GM23338 (cell line): ENCODE measurements around the gene CADPS. TPM values are rescaled to one million over a fixed set of nuclear protein-coding genes. Genes with fewer than 3 reads are reported as not detected.

Experiments used
- ATAC-seq: fragments of 200-7000 bp; cut with Tn5 transposase; 3 replicates; pipeline ENCODE4 v1.9.1; 2020
- DNase-seq: peaks from one replicate; pipeline ENCODE4 v3.0.0-alpha.2; 2015; ENCODE audit warnings: low spot score
- H2AFZ ChIP-seq: fragments of 200-600 bp; sonication (generic); 2 replicates; pipeline ENCODE4 v1.8.0; 2016; ENCODE audit warnings: antibody characterized with exemption, mild to moderate bottlenecking, moderate library complexity
- H3F3A ChIP-seq: fragments of 200-600 bp; sonication (generic); replicated peaks from 2 replicates; pipeline ENCODE4 v1.8.0; 2017; ENCODE audit warnings: antibody characterized with exemption, mixed run types, low read depth
- H3K27ac ChIP-seq: fragments of 200-600 bp; sonication (generic); 2 replicates; pipeline ENCODE4 v1.6.1; 2016; ENCODE audit warnings: low read depth
- H3K27me3 ChIP-seq: fragments of 200-600 bp; sonication (generic); 2 replicates; pipeline ENCODE4 v1.8.0; 2016; ENCODE audit warnings: mild to moderate bottlenecking, mixed run types, moderate library complexity; ENCODE audit not compliant: insufficient read depth
- H3K36me3 ChIP-seq: fragments of 200-600 bp; sonication (generic); 2 replicates; pipeline ENCODE4 v1.8.0; 2016; ENCODE audit warnings: mild to moderate bottlenecking; ENCODE audit not compliant: insufficient read depth
- H3K4me1 ChIP-seq: fragments of 200-600 bp; sonication (generic); 2 replicates; pipeline ENCODE4 v1.8.0; 2016; ENCODE audit warnings: mild to moderate bottlenecking, moderate library complexity; ENCODE audit not compliant: insufficient read depth
- H3K4me2 ChIP-seq: fragments of 200-600 bp; sonication (generic); 2 replicates; pipeline ENCODE4 v1.7.1; 2017; ENCODE audit warnings: mixed run types
- H3K4me3 ChIP-seq: fragments of 200-600 bp; sonication (generic); 2 replicates; pipeline ENCODE4 v1.6.1; 2016; ENCODE audit warnings: mixed run types
- H3K79me2 ChIP-seq: fragments of 200-600 bp; sonication (generic); replicated peaks from 2 replicates; pipeline ENCODE4 v1.8.0; 2017; ENCODE audit warnings: mild to moderate bottlenecking; ENCODE audit not compliant: insufficient read depth
- H3K9me2 ChIP-seq: fragments of 200-600 bp; sonication (generic); 2 replicates; pipeline ENCODE4 v1.8.0; 2017; ENCODE audit not compliant: insufficient read depth
- H4K20me1 ChIP-seq: fragments of 200-600 bp; sonication (generic); replicated peaks from 2 replicates; pipeline ENCODE4 v1.8.0; 2017; ENCODE audit warnings: mild to moderate bottlenecking; ENCODE audit not compliant: insufficient read depth
- H3K27ac Mint-ChIP-seq: 2 replicates; pipeline ENCODE4 v1.8.0; 2020; ENCODE audit warnings: inconsistent platforms, mild to moderate bottlenecking, moderate library complexity, mixed read lengths
- H3K27me3 Mint-ChIP-seq: 3 replicates; pipeline ENCODE4 v1.8.0; 2022; ENCODE audit warnings: low read depth, mild to moderate bottlenecking, moderate library complexity, mixed read lengths, inconsistent platforms; ENCODE audit not compliant: insufficient read depth, poor library complexity
- H3K36me3 Mint-ChIP-seq: 3 replicates; pipeline ENCODE4 v1.8.0; 2021; ENCODE audit warnings: low read depth, mild to moderate bottlenecking, inconsistent platforms, moderate library complexity, mixed read lengths
- H3K4me1 Mint-ChIP-seq: 3 replicates; pipeline ENCODE4 v1.8.0; 2020; ENCODE audit warnings: mild to moderate bottlenecking, inconsistent platforms, mixed read lengths
- H3K4me3 Mint-ChIP-seq: 3 replicates; pipeline ENCODE4 v1.8.0; 2021; ENCODE audit warnings: moderate library complexity, mild to moderate bottlenecking, inconsistent platforms, mixed read lengths
- H3K9me3 Mint-ChIP-seq: 3 replicates; pipeline ENCODE4 v1.8.0; 2020; ENCODE audit warnings: moderate library complexity, mild to moderate bottlenecking, inconsistent platforms, mixed read lengths
- CREB1 ChIP-seq: fragments of 250-450 bp; sonication (Bioruptor Pico); IDR thresholded peaks from 2 replicates; pipeline ENCODE4 v1.5.0; 2020; ENCODE audit warnings: low read depth, mild to moderate bottlenecking, moderate library complexity
- ETS1 ChIP-seq: IDR thresholded peaks from 2 replicates; pipeline ENCODE4 v1.6.1; 2016; ENCODE audit warnings: antibody characterized with exemption
- EZH2 ChIP-seq: fragments of 200-600 bp; sonication (generic); IDR thresholded peaks from one replicate; pipeline ENCODE4 v1.8.0; 2017; ENCODE audit warnings: antibody characterized with exemption, mild to moderate bottlenecking, low read depth; ENCODE audit not compliant: unreplicated experiment
- EZH2phosphoT487 ChIP-seq: fragments of 200-600 bp; sonication (generic); IDR thresholded peaks from one replicate; pipeline ENCODE4 v1.8.1; 2018; ENCODE audit warnings: antibody characterized with exemption; ENCODE audit not compliant: unreplicated experiment
- JUNB ChIP-seq: IDR thresholded peaks from one replicate; pipeline ENCODE4 v1.6.1; 2016; ENCODE audit warnings: antibody characterized with exemption; ENCODE audit not compliant: unreplicated experiment
- NANOG ChIP-seq: IDR thresholded peaks from 2 replicates; pipeline ENCODE4 v1.6.1; 2016; ENCODE audit warnings: antibody characterized with exemption, borderline replicate concordance
- POLR2AphosphoS5 ChIP-seq: IDR thresholded peaks from 2 replicates; pipeline ENCODE4 v1.6.1; 2016; ENCODE audit warnings: antibody characterized with exemption, low read depth
- REST ChIP-seq: IDR thresholded peaks from one replicate; pipeline ENCODE4 v1.6.1; 2018; ENCODE audit warnings: antibody characterized with exemption; ENCODE audit not compliant: unreplicated experiment
- STAT1 ChIP-seq: IDR thresholded peaks from one replicate; pipeline ENCODE4 v1.6.1; 2016; ENCODE audit warnings: antibody characterized with exemption; ENCODE audit not compliant: unreplicated experiment
- ZNF114 ChIP-seq: fragments of 250-450 bp; sonication (Bioruptor Pico); IDR thresholded peaks from 2 replicates; pipeline ENCODE4 v1.5.0; 2020; ENCODE audit warnings: mild to moderate bottlenecking, moderate library complexity
- ZNF331 ChIP-seq: fragments of 250-450 bp; sonication (Bioruptor Pico); IDR thresholded peaks from 2 replicates; pipeline ENCODE4 v1.5.0; 2020; ENCODE audit warnings: low read depth, mild to moderate bottlenecking, moderate library complexity
- polyA plus RNA-seq: library from polyadenylated mRNA; unstranded; fragments of >200 nt; fragmentation: Nextera tagmentation; extraction: Ambion mirVana; gene quantifications from 2 replicates; pipeline ENCODE4 v1.2.1, GENCODE V29; 2016
- total RNA-seq: library from RNA; depleted of rRNA; stranded (reverse); fragments of >200 nt; shearing (Covaris generic); gene quantifications from 2 replicates; pipeline ENCODE4 v1.2.3, GENCODE V29; 2014
- TF ChIP-seq, protein P1 (sequence below), 2 experiments: fragments of 200-600 bp in 1 of 2; sonication (generic) in 1 of 2; conservative IDR thresholded peaks; 2 replicates each; pipeline versions ENCODE4 v1.5.1 to v1.6.1; 2016 to 2017; ENCODE audit warnings: antibody characterized with exemption in 2 of 2, low read depth in 2 of 2, mild to moderate bottlenecking in 2 of 2, moderate library complexity in 1 of 2
- TF ChIP-seq, protein P2 (sequence below): fragments of 250-450 bp; sonication (Bioruptor Pico); IDR thresholded peaks from 2 replicates; pipeline ENCODE4 v1.5.0; 2020; ENCODE audit warnings: mild to moderate bottlenecking, moderate library complexity

The CADPS gene
- total and polyA plus RNA-seq, 2 experiments from 2014 or later: 14.7 to 22.0 TPM

DNA sequence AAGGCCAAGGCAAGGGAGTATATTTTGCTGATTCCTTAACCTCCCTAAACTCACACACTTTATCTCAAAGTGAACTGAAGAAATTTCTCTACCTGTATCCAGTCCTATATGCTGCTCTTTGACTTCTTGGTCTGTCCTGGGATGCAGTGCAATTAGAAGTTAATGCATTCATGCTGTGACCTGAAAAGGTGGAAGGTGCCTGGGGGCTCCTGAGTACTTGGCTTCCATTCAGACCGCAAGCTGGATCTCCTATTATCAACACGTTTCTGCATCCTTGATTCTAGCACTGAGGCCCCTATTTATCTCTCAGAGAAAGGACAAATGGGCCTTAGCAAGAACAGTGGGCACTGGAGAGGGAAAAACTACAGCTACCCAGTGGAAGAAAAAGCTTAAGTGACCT lies 17.7 kb upstream of the CADPS start:
- Histone ChIP-seq H3K79me2 (no peaks in the 10 kb centered on the region), H3K9me2 (peaks cover 6% of the 10 kb centered on the region; the same call in 1 of the 2 replicates), H3K4me3 (no peak overlapping the region), H3K27me3 (no peaks in the 10 kb centered on the region), H3K4me1 (peaks cover 10% of the 10 kb centered on the region), H3K27ac (no peak overlapping the region), H4K20me1 (no peaks in the 10 kb centered on the region), H3K36me3 (0 out of 2 replicates have a peak, but pooled peaks cover 3% of the 10 kb centered on the region), H2AFZ (peak overlapping the region; percentile 84), H3K4me2 (no peak overlapping the region), H3F3A (no peaks in the 10 kb centered on the region)
- DNase-seq (no peak), ATAC-seq (no peak)
- TF ChIP-seq NANOG: no peak
- TF ChIP-seq REST: no peak
- TF ChIP-seq EZH2: no peak
- no peak for TF ChIP-seq EZH2phosphoT487
- TF ChIP-seq CREB1 (CRISPR knock-in tag): no peak
- TF ChIP-seq JUNB: no peak
- no peak for TF ChIP-seq POLR2AphosphoS5
- TF ChIP-seq, protein P1, sequence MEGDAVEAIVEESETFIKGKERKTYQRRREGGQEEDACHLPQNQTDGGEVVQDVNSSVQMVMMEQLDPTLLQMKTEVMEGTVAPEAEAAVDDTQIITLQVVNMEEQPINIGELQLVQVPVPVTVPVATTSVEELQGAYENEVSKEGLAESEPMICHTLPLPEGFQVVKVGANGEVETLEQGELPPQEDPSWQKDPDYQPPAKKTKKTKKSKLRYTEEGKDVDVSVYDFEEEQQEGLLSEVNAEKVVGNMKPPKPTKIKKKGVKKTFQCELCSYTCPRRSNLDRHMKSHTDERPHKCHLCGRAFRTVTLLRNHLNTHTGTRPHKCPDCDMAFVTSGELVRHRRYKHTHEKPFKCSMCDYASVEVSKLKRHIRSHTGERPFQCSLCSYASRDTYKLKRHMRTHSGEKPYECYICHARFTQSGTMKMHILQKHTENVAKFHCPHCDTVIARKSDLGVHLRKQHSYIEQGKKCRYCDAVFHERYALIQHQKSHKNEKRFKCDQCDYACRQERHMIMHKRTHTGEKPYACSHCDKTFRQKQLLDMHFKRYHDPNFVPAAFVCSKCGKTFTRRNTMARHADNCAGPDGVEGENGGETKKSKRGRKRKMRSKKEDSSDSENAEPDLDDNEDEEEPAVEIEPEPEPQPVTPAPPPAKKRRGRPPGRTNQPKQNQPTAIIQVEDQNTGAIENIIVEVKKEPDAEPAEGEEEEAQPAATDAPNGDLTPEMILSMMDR (conservative IDR thresholded peaks at IDR 0.05; ENCODE audit: low read depth in 2 of 2): no peak
- no peak for TF ChIP-seq STAT1
- no peak for TF ChIP-seq ZNF114 (CRISPR knock-in tag)
- no peak for TF ChIP-seq ETS1
- TF ChIP-seq, protein P2, sequence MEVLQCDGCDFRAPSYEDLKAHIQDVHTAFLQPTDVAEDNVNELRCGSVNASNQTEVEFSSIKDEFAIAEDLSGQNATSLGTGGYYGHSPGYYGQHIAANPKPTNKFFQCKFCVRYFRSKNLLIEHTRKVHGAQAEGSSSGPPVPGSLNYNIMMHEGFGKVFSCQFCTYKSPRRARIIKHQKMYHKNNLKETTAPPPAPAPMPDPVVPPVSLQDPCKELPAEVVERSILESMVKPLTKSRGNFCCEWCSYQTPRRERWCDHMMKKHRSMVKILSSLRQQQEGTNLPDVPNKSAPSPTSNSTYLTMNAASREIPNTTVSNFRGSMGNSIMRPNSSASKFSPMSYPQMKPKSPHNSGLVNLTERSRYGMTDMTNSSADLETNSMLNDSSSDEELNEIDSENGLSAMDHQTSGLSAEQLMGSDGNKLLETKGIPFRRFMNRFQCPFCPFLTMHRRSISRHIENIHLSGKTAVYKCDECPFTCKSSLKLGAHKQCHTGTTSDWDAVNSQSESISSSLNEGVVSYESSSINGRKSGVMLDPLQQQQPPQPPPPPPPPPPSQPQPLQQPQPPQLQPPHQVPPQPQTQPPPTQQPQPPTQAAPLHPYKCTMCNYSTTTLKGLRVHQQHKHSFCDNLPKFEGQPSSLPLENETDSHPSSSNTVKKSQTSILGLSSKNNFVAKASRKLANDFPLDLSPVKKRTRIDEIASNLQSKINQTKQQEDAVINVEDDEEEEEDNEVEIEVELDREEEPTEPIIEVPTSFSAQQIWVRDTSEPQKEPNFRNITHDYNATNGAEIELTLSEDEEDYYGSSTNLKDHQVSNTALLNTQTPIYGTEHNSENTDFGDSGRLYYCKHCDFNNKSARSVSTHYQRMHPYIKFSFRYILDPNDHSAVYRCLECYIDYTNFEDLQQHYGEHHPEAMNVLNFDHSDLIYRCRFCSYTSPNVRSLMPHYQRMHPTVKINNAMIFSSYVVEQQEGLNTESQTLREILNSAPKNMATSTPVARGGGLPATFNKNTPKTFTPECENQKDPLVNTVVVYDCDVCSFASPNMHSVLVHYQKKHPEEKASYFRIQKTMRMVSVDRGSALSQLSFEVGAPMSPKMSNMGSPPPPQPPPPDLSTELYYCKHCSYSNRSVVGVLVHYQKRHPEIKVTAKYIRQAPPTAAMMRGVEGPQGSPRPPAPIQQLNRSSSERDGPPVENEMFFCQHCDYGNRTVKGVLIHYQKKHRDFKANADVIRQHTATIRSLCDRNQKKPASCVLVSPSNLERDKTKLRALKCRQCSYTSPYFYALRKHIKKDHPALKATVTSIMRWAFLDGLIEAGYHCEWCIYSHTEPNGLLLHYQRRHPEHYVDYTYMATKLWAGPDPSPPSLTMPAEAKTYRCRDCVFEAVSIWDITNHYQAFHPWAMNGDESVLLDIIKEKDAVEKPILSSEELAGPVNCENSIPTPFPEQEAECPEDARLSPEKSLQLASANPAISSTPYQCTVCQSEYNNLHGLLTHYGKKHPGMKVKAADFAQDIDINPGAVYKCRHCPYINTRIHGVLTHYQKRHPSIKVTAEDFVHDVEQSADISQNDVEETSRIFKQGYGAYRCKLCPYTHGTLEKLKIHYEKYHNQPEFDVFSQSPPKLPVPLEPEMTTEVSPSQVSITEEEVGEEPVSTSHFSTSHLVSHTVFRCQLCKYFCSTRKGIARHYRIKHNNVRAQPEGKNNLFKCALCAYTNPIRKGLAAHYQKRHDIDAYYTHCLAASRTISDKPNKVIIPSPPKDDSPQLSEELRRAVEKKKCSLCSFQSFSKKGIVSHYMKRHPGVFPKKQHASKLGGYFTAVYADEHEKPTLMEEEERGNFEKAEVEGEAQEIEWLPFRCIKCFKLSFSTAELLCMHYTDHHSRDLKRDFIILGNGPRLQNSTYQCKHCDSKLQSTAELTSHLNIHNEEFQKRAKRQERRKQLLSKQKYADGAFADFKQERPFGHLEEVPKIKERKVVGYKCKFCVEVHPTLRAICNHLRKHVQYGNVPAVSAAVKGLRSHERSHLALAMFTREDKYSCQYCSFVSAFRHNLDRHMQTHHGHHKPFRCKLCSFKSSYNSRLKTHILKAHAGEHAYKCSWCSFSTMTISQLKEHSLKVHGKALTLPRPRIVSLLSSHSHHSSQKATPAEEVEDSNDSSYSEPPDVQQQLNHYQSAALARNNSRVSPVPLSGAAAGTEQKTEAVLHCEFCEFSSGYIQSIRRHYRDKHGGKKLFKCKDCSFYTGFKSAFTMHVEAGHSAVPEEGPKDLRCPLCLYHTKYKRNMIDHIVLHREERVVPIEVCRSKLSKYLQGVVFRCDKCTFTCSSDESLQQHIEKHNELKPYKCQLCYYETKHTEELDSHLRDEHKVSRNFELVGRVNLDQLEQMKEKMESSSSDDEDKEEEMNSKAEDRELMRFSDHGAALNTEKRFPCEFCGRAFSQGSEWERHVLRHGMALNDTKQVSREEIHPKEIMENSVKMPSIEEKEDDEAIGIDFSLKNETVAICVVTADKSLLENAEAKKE: no peak
- TF ChIP-seq ZNF331 (CRISPR knock-in tag): no peak
- Mint-ChIP-seq H3K4me1 (peaks cover 7% of the 10 kb centered on the region; the same call in 2 of the 3 replicates), H3K4me3 (no peak overlapping the region), H3K9me3 (peaks cover 7% of the 10 kb centered on the region; the same call in 1 of the 3 replicates), H3K27ac (no peak overlapping the region), H3K27me3 (peaks cover 6% of the 10 kb centered on the region), H3K36me3 (peaks cover 3% of the 10 kb centered on the region; the same call in 2 of the 3 replicates)
